Mucosa of descending colon (tissue), 3 donors: Measurements from ENCODE around the gene PLAAT4. TPM values are rescaled to one million over a fixed set of nuclear protein-coding genes. Genes with fewer than 3 reads are reported as not detected.

Source experiments
- ATAC-seq: fragments of 200-7000 bp; cut with Tn5 transposase; one replicate; pipeline ENCODE4 v1.9.1; 2020; ENCODE audit warnings: mild to moderate bottlenecking, moderate library complexity
- DNase-seq, 3 donors: peaks; one replicate each; pipeline ENCODE4 v3.0.0-alpha.2; 2020
- H3K36me3 ChIP-seq: fragments of 200-600 bp; one replicate; pipeline ENCODE4 v1.8.0; 2021; ENCODE audit warnings: low read depth, mild to moderate bottlenecking
- H3K4me1 ChIP-seq: fragments of 200-600 bp; one replicate; pipeline ENCODE4 v1.8.0; 2021; ENCODE audit warnings: low read depth, mild to moderate bottlenecking
- H3K4me3 ChIP-seq: fragments of 200-600 bp; one replicate; pipeline ENCODE4 v1.8.0; 2021; ENCODE audit warnings: mild to moderate bottlenecking
- H3K9me3 ChIP-seq: fragments of 200-600 bp; one replicate; pipeline ENCODE4 v1.8.0; 2021; ENCODE audit warnings: mild to moderate bottlenecking
- intact Hi-C, 2 donors: fragments of 100-400 bp; cut with DNase I in 1 of 2; cut with micrococcal nuclease in 1 of 2; formaldehyde crosslinking; loops; one replicate each; pipeline versions ENCODE4 v1.11.0 to v1.11.1; 2022; cut with DNase I, micrococcal nuclease
- total RNA-seq, 3 donors: library from RNA; stranded (reverse); fragmentation: NEBNext Ultra II Directional in 2 of 3; extraction: Animal tissue kit (Norgen Biotek cat#: 25700) in 2 of 3; gene quantifications; one replicate each; pipeline versions ENCODE4 v1.2.1 to v1.2.4, GENCODE V29; 2021 to 2023
- TF ChIP-seq, protein P1 (sequence below): fragments of 200-600 bp; IDR thresholded peaks from one replicate; pipeline ENCODE4 v1.8.0; 2022; ENCODE audit warnings: antibody characterized with exemption, mild to moderate bottlenecking
- donor health status: DM: no; HTN: no; CAD: no; lungs with moderate emphysema.
- donor health status: DM: no; HTN: no; CAD: no.
- donor health status: DM: no; HTN: yes; CAD: no.

Gene PLAAT4
- total RNA-seq, 3 donors from 2014 or later = 57.0 to 99.0 (median 96.7) TPM

DNA sequence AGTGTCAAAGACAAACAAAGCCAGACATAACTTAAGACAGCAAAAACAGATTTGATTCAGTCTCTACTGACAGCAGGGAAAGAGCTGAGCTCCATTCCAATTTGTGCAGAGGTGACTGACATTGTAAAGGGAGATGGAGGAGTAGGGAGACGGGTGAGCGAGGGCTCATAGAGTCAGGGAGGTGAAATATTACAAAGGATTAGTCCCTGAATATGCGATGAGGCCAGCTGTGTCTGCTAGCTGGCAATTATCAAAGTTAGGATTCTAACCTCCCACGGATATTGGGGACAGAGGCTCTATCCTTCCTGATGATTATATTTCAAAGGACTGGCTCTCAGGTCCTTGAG, 18.2 kb downstream of the PLAAT4 start:
- intact Hi-C loops = no loop called here
- Histone ChIP-seq H3K9me3 (no peaks in the 10 kb centered on the region), H3K4me1 (peaks cover 4% of the 10 kb centered on the region), H3K4me3 (no peak overlapping the region), H3K36me3 (no peaks in the 10 kb centered on the region)
- TF ChIP-seq, protein P1, sequence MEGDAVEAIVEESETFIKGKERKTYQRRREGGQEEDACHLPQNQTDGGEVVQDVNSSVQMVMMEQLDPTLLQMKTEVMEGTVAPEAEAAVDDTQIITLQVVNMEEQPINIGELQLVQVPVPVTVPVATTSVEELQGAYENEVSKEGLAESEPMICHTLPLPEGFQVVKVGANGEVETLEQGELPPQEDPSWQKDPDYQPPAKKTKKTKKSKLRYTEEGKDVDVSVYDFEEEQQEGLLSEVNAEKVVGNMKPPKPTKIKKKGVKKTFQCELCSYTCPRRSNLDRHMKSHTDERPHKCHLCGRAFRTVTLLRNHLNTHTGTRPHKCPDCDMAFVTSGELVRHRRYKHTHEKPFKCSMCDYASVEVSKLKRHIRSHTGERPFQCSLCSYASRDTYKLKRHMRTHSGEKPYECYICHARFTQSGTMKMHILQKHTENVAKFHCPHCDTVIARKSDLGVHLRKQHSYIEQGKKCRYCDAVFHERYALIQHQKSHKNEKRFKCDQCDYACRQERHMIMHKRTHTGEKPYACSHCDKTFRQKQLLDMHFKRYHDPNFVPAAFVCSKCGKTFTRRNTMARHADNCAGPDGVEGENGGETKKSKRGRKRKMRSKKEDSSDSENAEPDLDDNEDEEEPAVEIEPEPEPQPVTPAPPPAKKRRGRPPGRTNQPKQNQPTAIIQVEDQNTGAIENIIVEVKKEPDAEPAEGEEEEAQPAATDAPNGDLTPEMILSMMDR = no peak
- ATAC-seq (no peak), DNase-seq (no peak)

DNA sequence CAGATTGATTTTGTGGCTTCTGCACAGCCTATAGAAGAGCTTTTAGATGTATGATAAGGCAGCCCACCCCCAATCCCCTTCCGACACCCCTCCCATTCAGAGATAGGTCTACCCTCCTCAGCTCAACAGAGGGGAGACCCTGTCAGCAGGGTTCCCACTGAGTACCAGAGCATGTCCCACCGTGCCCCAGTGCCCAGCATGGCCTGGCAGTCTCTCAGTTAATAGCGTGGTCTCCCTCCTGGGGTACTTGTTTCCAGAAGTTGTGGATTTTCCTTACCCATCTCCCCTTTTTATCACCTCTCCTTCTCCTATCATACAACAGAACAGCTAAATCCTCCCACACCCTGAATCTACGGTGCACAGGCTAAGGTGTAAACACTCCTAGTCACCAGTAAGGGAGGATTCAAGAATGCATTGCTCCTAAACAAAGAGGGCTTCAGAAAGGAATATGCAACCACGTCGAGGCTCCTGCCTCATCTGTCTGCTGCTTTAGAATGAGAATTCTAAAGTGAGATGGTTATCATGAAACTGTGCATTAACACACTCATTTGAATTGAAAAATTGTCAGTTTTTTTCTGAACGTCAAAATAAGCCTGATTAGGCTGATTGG, 19.9 kb downstream of the PLAAT4 start:
- intact Hi-C loops = no loop called here
- ATAC-seq = no peak
- no peak overlapping the region for H3K4me3 ChIP-seq
- no peaks in the 10 kb centered on the region for H3K9me3 ChIP-seq
- TF ChIP-seq, protein P1 = no peak
- no peak for DNase-seq
- H3K4me1 ChIP-seq = peaks cover 10% of the 10 kb centered on the region
- H3K36me3 ChIP-seq = no peaks in the 10 kb centered on the region

DNA sequence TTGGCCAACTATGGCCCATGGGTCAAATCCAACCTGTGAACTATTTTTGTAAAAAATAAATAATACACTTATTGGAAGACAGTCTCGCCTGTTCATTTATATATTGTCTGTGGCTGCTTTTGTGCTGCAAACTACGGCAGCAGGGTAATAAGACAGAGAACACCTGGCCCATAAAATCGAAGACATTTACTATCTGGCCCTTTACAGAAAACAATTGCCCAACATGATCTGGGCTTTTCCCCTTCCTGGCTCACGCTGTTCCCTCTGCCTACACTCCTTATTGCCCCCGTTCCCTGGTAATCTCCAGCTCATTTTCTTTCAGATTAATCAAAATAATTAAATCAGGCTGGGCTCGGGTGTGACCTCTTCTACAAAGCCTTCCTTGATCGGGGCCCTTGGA, 21.0 kb downstream of the PLAAT4 start:
- Histone ChIP-seq H3K4me1 (peaks cover 10% of the 10 kb centered on the region), H3K4me3 (no peak overlapping the region), H3K36me3 (no peaks in the 10 kb centered on the region), H3K9me3 (no peaks in the 10 kb centered on the region)
- peak; percentile 64 for ATAC-seq
- intact Hi-C loops = no loop called here
- no peak for DNase-seq
- TF ChIP-seq, protein P1 = no peak

DNA sequence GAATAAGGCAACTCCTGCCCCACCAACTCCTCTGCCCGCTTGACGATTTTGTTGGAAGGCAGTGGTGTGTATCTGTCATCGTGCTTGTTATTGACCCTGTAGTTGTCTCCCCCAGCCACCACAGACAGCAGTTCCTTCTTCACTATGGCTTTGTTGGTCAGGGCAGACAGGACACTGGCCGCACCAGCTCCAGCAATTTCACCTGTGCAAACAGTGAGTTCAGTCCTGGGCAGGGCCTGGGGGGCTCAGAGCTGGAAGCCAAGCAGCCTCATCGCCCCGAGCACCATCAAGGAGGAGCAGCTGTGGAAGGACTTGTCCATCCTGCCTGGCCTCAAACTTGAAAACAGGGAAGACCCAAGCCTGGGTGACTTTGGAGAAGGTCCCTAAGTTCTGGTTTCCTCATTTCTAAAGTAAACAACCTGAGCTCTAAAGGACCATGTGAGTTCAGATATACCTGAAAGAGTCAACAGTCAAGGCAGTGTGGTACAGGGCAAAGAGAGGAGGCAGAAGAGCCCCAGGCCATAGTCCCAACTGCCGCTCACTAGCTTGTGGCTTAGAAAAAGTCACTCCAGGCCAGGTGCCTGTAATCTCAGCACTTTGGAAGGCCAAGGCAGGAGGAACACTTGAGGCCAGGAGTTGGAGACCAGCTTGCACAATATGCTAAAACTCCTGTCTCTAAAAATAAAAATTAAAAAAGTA, 22.0 kb downstream of the PLAAT4 start:
- Histone ChIP-seq H3K4me3 (no peak overlapping the region), H3K36me3 (no peaks in the 10 kb centered on the region), H3K9me3 (no peaks in the 10 kb centered on the region), H3K4me1 (peaks cover 6% of the 10 kb centered on the region)
- intact Hi-C loops = no loop called here
- ATAC-seq (peak; percentile 24), DNase-seq (no peak)
- TF ChIP-seq, protein P1 = no peak

DNA sequence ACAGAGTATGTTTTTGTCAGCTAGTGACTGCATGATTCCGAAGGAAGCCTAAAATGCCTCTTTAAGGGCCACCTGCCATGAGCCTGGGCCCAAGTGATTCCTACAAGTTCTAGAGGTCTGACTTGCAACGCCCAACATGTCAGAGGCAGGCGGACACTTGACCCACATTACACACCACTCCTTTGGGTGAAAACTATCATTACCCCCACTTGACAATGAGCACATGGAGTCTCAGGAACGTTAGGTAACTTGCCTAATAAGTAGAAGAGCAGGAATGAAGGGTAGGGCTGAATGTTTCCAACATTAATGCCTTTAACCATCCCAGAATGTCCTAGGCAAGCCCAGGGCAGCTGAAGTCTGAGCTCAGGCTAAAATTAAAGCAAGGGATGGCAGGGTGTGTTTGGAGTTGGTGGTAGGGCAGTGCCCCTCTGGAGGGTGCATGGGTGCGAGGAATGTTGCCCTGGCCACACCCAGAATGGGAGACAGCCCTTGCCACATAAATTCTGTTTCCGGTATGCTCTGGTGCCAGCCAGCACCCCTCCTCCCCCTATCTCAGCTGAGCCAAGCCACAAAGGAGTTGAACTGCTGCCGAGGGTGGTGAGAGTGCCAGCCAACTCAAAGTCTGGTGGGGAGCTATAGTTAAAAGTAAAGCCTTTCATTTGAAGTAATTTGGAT, 24.0 kb downstream of the PLAAT4 start:
- peak; percentile 23 for ATAC-seq
- TF ChIP-seq, protein P1 = no peak
- intact Hi-C loops = loop anchor here in 1 of 2 donors (10.0 kb wide), 1 partner anchor 676 kb away; the partner anchor contains the start of gene SLC3A2
- H3K36me3 ChIP-seq = no peaks in the 10 kb centered on the region
- DNase-seq = peak; percentile 63 to 66 (median 63)
- no peak overlapping the region for H3K4me3 ChIP-seq
- no peaks in the 10 kb centered on the region for H3K9me3 ChIP-seq
- peaks cover 17% of the 10 kb centered on the region for H3K4me1 ChIP-seq
